Fibroblast of the aortic adventitia (primary cell): Measurements from ENCODE around the gene VARS2. TPM values are rescaled to one million over a fixed set of nuclear protein-coding genes. Genes with fewer than 3 reads are reported as not detected.
"Not testable (repeated sequence)": the region's sequence is repeated elsewhere in the genome, so short reads cannot be mapped to it uniquely, and the experiment has no call there.

Experiments used
- DNase-seq: peaks from one replicate; pipeline ENCODE4 v3.0.0-alpha.2; 2010; ENCODE audit warnings: low read depth
- H3K4me3 ChIP-seq: 2 replicates; pipeline ENCODE4 v1.5.1; 2011; ENCODE audit warnings: low read depth, mild to moderate bottlenecking, control low read depth, low read length, moderate library complexity
- CTCF ChIP-seq: IDR thresholded peaks from 2 replicates; pipeline ENCODE4 v1.5.1; 2011; ENCODE audit warnings: mild to moderate bottlenecking, low read length, control low read depth, inconsistent platforms; ENCODE audit not compliant: insufficient read depth
- total RNA-seq: library from RNA; depleted of rRNA; stranded (reverse); fragments of >200 nt; gene quantifications from 2 replicates; pipeline ENCODE4 v1.2.3, GENCODE V29; 2012; ENCODE audit warnings: low replicate concordance

The VARS2 gene
- total RNA-seq, 1 donor: 15.6 TPM

DNA sequence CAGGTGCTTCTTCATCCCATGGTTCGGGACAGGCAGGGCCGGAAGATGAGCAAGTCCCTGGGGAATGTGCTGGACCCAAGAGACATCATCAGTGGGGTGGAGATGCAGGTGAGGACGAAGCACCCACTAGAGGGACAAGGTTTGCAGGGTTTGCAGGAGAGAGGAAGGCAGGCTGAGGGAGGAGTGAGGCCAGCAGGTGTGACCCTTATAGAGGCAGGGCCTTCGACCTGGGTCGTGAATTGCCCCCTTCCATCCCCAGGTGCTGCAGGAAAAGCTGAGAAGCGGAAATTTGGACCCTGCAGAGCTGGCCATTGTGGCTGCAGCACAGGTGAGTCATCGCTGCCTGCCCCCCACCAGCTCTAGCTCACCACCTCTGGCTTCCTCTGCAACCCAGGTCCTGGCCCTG is 8.4 kb downstream of the VARS2 start:
- H3K4me3 ChIP-seq: no peak overlapping the region
- no peak for DNase-seq
- TF ChIP-seq CTCF: no peak

DNA sequence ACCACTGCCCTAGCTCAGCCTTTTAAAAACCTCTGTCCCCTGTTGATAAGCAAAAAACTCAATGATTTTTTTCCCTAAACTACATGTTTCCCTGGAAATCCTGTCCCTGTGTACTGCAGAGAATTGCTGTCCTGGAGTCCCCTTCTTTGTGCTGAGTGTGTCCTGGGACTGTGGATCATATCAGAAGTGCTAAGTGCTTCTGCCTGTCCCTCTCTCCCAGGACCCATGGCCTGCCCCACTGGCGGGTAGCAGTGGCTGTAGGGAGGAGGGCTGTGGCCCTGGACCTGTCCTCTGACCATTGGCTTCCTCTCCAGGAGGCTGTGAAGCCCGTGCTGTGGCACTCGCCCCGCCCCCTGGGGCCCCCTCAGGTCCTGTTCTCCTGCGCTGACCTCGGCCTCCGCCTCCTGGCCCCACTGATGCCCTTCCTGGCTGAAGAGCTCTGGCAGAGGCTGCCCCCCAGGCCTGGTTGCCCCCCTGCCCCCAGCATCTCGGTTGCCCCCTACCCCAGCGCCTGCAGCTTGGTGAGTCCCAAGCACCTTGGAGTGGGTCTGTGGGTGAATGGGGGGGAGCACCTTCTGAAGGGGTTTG is 10.1 kb downstream of the VARS2 start:
- DNase-seq, H3K4me3 ChIP-seq: not testable (repeated sequence)

DNA sequence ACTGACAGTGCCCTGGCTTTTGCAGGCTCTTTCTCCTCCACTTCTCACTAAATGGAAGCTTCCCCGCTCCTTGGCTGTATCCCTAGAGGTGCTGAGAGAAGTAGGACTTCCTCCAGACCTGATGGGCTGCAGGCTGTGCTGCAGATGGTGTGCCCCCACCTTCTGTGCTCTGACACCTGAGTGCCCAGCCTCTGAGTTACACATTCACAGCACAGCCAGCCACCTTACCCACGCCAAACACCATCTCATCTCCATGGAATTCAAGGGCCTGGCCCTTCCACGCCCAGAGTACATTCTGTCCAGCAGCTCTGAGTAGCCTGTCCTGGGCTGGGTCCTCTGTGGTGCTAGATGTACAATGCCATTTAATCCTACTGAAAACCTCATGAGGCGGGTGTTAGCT is 12.6 kb downstream of the VARS2 start:
- DNase-seq: no peak
- no peak for TF ChIP-seq CTCF

DNA sequence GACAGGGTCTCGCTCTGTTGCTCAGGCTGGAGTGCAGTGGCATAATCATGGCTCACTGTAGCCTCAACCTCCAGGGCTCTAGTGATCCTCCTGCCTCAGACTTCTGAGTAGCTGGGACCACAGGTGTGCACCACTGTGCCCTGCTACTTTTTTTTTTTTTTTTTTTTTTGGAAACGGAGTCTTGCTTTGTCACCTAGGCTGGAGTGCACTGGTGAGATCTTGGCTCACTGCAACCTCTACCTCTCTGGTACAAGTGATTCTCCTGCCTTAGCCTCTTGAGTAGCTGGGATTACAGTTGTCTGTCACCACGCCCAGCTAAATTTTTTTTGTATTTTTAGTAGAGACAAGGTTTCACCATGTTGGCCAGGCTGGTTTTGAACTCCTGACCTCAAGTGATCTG is 13.0 kb downstream of the VARS2 start:
- not testable (repeated sequence) for DNase-seq, H3K4me3 ChIP-seq

More for the DNA sequence above, 12.6 kb downstream of the VARS2 start:
- H3K4me3 ChIP-seq: no peak overlapping the region

GRCh38 chr6:30928677-30929076 is 14.6 kb downstream of the VARS2 start:
- no peak for DNase-seq
- no peak overlapping the region for H3K4me3 ChIP-seq
- no peak for TF ChIP-seq CTCF

GRCh38 chr6:30930506-30930905 is 16.5 kb downstream of the VARS2 start:
- no peak for TF ChIP-seq CTCF
- DNase-seq: no peak
- H3K4me3 ChIP-seq: no peak overlapping the region

DNA sequence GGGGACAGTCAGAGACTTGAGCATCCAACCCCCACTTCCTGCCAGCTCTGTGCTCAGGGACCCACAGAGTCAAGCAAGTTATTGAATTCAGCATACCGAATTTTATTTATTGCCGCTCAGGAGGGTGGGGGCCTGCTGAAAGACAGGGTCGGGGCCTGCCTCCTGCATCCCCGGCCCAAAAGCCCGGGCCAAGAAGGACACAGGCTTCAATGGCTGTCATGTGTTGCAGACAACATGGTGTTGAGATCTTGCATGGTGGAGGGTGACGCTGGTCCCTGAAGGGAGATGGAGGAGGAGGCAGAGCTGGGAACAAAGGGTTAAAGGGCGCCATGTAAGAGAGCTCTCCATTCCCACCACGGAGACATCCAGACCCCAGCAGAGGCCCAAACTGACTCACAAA is 17.2 kb downstream of the VARS2 start:
- TF ChIP-seq CTCF: no peak
- DNase-seq: no peak

DNA sequence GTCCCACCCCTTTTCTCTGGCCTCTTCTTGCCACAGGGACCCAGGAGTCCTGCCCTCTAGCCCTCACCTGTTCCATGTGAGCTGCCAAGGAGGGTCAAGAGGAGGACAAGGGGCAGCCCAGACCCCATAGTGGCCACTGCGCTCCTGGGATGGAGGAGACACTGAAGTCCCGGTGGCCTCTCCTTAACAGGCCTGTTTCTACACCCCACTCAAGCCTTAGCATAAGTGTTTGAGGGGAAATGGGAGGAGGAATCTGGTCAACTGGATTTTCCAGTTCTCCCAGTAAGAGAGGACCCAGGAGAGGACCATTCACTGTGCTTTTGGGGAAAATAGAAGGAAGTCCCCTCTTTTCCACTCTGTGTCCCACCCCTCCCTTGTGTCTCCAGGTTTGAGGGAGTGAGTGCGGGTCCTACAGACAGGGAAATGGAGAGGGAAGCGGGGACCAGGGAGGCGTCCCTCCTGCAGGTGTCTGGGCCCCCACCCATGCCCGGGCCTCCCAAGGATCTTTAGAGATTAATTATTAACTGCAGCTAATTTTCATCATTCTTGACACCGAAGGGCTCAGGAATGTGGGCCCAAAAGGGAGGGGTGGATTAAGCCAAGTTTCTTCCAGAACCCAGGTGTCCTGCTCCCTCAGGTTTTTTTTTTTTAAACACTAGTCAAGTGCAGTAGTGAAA is 18.1 kb downstream of the VARS2 start, which contains the start of gene SFTA2:
TSS of gene SFTA2 (minus strand) at position 202 of the 677 bp plus-strand sequence. CDS start at position 128, 74 bp downstream.
- DNase-seq: no peak
- no peak for TF ChIP-seq CTCF
- H3K4me3 ChIP-seq: no peak within 1 kb of the TSS

More for the DNA sequence above, 17.2 kb downstream of the VARS2 start:
- H3K4me3 ChIP-seq: no peak overlapping the region
